Measurements from ENCODE around the gene FZD7. TPM values are rescaled to one million over a fixed set of nuclear protein-coding genes. Genes with fewer than 3 reads are reported as not detected.

FZD7 gene
- total RNA-seq, result 1 to 10 TPM in 2 of 6 experiments, under 1 TPM in 4; 0.48 to 1.4 (median 0.65) TPM
- long read RNA-seq, result 0 reads

DNA sequence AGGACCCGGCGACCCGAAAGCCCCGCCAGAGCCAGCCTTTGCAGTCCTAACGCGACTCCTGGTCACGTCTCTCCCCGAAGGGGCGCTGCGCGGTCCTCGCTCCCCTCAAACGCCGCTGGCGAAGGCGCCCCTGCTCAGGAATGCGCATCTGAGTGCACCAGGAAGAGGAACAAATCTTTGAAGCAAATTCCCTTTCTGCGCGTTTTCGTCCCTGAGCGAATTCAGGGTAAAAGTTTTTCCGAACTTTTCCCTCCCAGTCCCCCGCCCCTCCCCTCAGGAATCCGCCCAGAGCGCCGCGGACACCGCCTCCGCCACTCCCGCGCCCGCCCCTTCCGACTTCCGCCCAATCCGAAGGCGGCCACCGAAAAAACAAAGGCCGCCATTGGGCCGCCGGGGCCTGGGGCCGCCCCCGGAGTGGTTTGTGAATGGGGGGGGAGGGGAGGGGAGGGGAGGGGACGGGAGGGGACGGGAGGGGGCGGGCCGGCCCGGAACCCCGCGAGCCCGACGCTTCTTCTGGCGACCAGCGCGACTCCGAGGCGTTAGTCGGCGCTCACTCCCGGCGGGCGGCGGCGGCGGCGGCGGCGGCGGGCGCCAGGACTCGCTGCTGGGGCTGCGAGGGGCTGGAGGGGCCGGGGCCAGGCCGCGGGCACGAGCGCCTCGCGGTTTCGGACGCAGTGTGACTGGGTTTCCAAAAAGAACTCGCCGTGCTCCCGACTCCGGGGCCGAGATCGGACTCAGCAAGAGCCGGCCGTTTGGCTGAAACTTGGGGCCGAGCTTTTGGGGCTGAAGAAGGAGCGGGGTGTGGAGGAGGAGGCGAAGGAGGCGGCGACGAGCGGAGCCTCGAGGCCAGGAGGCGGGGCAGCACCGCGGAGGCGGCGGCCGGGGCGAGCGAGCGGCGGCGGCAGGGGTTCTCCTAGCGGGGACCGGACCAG is at the start of gene FZD7:
Gene FZD7, plus strand, starts transcription at position 539 of the 932 bp plus-strand sequence. CDS start 793 bp downstream, outside the sequence.
- peaks cover 0 to 21% (median 0%) of the 10 kb centered on the region in 4 donors for H3K4me1 ChIP-seq

GRCh38 chr2:201984333-201984732 is 49.3 kb upstream of the FZD7 start:
- 100% methylated on average over 2 of the region's 3 CpGs for WGBS (ENCODE audit: insufficient coverage, low coverage, low lambda C conversion rate, missing lambda C conversion rate)
- no peak overlapping the region for H3K27ac ChIP-seq
- DNase-seq (no peak), ATAC-seq (no peak)
- H3K4me1 ChIP-seq, result no peaks in the 10 kb centered on the region
- TF ChIP-seq POLR2A (IDR thresholded peaks at IDR 0.05), result no peak
- TF ChIP-seq, protein P1, sequence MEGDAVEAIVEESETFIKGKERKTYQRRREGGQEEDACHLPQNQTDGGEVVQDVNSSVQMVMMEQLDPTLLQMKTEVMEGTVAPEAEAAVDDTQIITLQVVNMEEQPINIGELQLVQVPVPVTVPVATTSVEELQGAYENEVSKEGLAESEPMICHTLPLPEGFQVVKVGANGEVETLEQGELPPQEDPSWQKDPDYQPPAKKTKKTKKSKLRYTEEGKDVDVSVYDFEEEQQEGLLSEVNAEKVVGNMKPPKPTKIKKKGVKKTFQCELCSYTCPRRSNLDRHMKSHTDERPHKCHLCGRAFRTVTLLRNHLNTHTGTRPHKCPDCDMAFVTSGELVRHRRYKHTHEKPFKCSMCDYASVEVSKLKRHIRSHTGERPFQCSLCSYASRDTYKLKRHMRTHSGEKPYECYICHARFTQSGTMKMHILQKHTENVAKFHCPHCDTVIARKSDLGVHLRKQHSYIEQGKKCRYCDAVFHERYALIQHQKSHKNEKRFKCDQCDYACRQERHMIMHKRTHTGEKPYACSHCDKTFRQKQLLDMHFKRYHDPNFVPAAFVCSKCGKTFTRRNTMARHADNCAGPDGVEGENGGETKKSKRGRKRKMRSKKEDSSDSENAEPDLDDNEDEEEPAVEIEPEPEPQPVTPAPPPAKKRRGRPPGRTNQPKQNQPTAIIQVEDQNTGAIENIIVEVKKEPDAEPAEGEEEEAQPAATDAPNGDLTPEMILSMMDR (IDR thresholded peaks at IDR 0.05), result no peak
- H3K36me3 ChIP-seq, result no peaks in the 10 kb centered on the region
- H3K9me3 ChIP-seq, result no peaks in the 10 kb centered on the region
- H3K4me3 ChIP-seq, result no peak overlapping the region
- H3K27me3 ChIP-seq, result no peaks in the 10 kb centered on the region
- intact Hi-C loops (cut with DNase I), result no loop called here

More for the DNA sequence above, at the start of gene FZD7:
- intact Hi-C loops (cut with DNase I), result no loop called here
- peak; percentile 57 for TF ChIP-seq POLR2A (IDR thresholded peaks at IDR 0.05)
- TF ChIP-seq, protein P1 (IDR thresholded peaks at IDR 0.05), result peak in 1 of 4 donors; percentile 3
- WGBS (ENCODE audit: insufficient coverage, low coverage, low lambda C conversion rate, missing lambda C conversion rate), result under 1% methylated on average over 43 of the region's 109 CpGs
- Histone ChIP-seq H3K36me3 (no peaks in the 10 kb centered on the region), H3K27me3 (peaks cover 0 to 15% of the 10 kb centered on the region in 2 donors), H3K27ac (peak within 1 kb of the TSS; percentile 59 to 67 (median 59)), H3K4me3 (peak within 1 kb of the TSS; percentile 61 to 87 (median 71)), H3K9me3 (no peaks in the 10 kb centered on the region)
- peak; percentile 93 to 95 (median 94) for DNase-seq
- peak; percentile 96 to 98 (median 97) for ATAC-seq

DNA sequence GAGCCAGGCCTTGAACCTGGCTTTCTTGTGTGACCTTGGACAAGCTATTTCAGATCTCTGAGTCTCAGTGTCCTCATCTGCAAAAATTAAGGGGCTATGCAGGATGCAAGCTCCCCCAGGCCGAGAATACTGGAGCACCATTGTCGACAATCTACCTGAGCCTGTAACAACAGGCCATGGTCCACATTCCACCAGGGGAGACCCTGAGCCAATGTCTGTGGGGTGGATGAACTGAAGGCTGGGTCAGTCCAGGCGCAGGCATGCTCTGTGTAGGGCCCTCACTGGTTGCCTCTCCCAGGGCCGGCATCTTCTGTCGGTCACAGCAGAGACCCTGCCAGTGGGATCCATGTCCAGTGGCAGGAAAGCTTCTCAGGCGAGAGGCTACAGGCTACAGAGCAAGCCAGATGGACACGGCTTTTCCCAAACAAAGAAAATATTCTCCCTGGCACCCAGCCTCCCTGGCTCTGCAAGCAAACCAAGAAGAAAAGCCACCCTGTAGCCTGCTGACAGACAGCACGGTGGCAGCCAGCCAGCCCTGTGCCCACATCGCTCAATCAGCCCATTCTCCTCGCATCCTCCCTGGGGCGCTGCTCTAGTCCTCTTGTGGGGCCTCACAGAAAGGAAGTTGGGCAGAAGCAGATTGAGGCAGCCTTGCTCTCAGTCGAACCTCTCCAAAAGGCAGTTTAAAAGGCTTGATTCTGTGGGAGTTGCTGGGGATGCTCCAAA is 48.7 kb upstream of the FZD7 start:
- H3K27ac ChIP-seq, result no peak overlapping the region
- DNase-seq, result no peak
- no peaks in the 10 kb centered on the region for H3K27me3 ChIP-seq
- no peak overlapping the region for H3K4me3 ChIP-seq
- WGBS (ENCODE audit: insufficient coverage, low coverage, low lambda C conversion rate, missing lambda C conversion rate), result 50% methylated on average over 5 of the region's 12 CpGs
- H3K4me1 ChIP-seq, result no peaks in the 10 kb centered on the region
- TF ChIP-seq POLR2A (IDR thresholded peaks at IDR 0.05), result no peak
- TF ChIP-seq, protein P1 (IDR thresholded peaks at IDR 0.05), result no peak
- H3K9me3 ChIP-seq, result no peaks in the 10 kb centered on the region
- ATAC-seq, result no peak
- intact Hi-C loops (cut with DNase I), result no loop called here
- no peaks in the 10 kb centered on the region for H3K36me3 ChIP-seq

DNA sequence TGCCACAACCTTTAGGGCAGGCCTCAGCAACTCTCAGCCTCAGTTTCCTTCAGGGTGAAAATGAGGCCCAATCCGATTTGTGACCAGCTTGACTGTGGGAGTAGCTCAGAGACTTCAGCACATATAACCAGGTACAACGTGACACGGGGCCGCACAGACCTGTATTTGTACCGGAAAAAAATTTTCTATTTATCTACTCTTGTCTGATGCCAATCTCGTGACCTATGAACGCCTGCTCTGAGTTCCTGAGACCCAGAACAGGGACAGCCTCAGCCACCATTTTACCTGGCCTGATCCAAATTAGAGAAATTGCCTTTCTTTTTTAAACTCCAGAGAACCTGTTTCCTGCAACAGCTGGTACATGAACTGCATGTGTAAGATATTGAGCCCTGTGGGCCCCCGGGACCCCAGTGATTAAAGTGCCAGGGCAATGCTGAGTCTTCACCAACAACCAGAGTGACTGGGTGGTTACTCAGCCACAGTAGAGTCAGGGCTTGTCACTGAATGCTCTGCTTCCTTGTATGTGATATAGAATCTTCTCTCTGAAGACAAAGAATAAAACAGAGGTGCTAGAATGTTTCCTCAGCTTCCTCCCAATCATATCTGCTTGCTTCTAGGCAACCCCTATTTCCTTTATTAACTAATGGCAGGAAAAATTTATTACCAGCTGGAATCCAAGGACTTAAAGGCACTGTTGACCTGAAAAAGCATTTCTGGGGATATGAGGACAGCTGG is 47.8 kb upstream of the FZD7 start:
- WGBS (ENCODE audit: insufficient coverage, low coverage, low lambda C conversion rate, missing lambda C conversion rate), result 39% methylated on average over 6 of the region's 8 CpGs
- no peaks in the 10 kb centered on the region for H3K9me3 ChIP-seq
- H3K36me3 ChIP-seq, result no peaks in the 10 kb centered on the region
- no peaks in the 10 kb centered on the region for H3K27me3 ChIP-seq
- no peak for DNase-seq
- peak in 2 of 4 donors; percentile 39 to 63 for ATAC-seq
- intact Hi-C loops (cut with DNase I), result no loop called here
- H3K4me1 ChIP-seq, result no peaks in the 10 kb centered on the region
- no peak overlapping the region for H3K4me3 ChIP-seq
- H3K27ac ChIP-seq, result no peak overlapping the region
- TF ChIP-seq POLR2A (IDR thresholded peaks at IDR 0.05), result no peak
- TF ChIP-seq, protein P1 (IDR thresholded peaks at IDR 0.05), result no peak

Data from right lobe of liver (tissue), 6 donors.